Measurements from ENCODE around the gene CLEC7A. TPM values are rescaled to one million over a fixed set of nuclear protein-coding genes. Genes with fewer than 3 reads are reported as not detected.

Gene CLEC7A
- total RNA-seq, 2 donors from 2014 or later = 4.2 to 7.9 TPM

GRCh38 chr12:10171973-10172728 lies 42.2 kb upstream of the CLEC7A start, which contains the start of gene OLR1:
Gene OLR1 (minus strand): TSS chr12:10172132. CDS start chr12:10172077, 55 bp downstream.
- no peak for TF ChIP-seq CTCF (IDR thresholded peaks at IDR 0.05)
- Histone ChIP-seq H3K27ac (no peak within 1 kb of the TSS), H3K27me3 (no peaks in the 10 kb centered on the region), H3K36me3 (no peaks in the 10 kb centered on the region), H3K4me1 (no peaks in the 10 kb centered on the region), H3K9me3 (no peaks in the 10 kb centered on the region), H3K4me3 (no peak within 1 kb of the TSS)
- no peak for DNase-seq (ENCODE audit: low spot score)

GRCh38 chr12:10170216-10170615 lies 40.2 kb upstream of the CLEC7A start:
- Histone ChIP-seq H3K4me1 (no peaks in the 10 kb centered on the region), H3K27ac (no peak overlapping the region), H3K27me3 (no peaks in the 10 kb centered on the region), H3K9me3 (no peaks in the 10 kb centered on the region), H3K36me3 (no peaks in the 10 kb centered on the region), H3K4me3 (no peak overlapping the region)
- DNase-seq (ENCODE audit: low spot score) = no peak
- TF ChIP-seq CTCF (IDR thresholded peaks at IDR 0.05) = no peak

GRCh38 chr12:10169104-10169503 lies 39.1 kb upstream of the CLEC7A start:
- TF ChIP-seq CTCF (IDR thresholded peaks at IDR 0.05) = no peak
- DNase-seq (ENCODE audit: low spot score) = no peak
- Histone ChIP-seq H3K36me3 (no peaks in the 10 kb centered on the region), H3K4me1 (no peaks in the 10 kb centered on the region), H3K9me3 (no peaks in the 10 kb centered on the region), H3K27ac (no peak overlapping the region), H3K4me3 (no peak overlapping the region), H3K27me3 (no peaks in the 10 kb centered on the region)

DNA sequence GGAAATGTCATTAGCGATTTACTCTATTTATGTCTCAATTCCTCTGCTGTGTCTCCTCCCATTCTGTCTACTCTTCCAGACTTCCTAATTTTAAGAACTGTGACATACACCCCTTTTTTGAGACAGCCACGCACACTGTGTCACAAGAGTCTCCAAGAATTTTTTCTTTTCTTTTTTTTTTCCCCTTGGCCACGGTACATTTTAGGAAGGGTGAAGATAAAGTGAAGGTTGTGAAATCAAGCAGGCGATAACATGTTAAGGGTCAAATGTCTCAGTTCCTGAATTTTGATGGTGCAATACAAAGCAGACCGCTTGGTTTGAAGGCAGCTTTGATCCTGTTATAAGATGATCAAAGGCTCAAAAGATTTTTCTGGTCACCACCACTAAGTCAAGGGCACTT lies 37.6 kb upstream of the CLEC7A start:
- H3K9me3 ChIP-seq = no peaks in the 10 kb centered on the region
- DNase-seq (ENCODE audit: low spot score) = no peak
- no peak for TF ChIP-seq CTCF (IDR thresholded peaks at IDR 0.05)
- no peaks in the 10 kb centered on the region for H3K4me1 ChIP-seq
- H3K4me3 ChIP-seq = no peak overlapping the region
- no peaks in the 10 kb centered on the region for H3K36me3 ChIP-seq
- H3K27me3 ChIP-seq = no peaks in the 10 kb centered on the region
- H3K27ac ChIP-seq = no peak overlapping the region

- TF ChIP-seq CTCF (IDR thresholded peaks at IDR 0.05) = no peak
- H3K27ac ChIP-seq = no peak overlapping the region
- no peaks in the 10 kb centered on the region for H3K9me3 ChIP-seq
- no peaks in the 10 kb centered on the region for H3K4me1 ChIP-seq
- no peak for DNase-seq (ENCODE audit: low spot score)
- no peaks in the 10 kb centered on the region for H3K27me3 ChIP-seq
- H3K36me3 ChIP-seq = no peaks in the 10 kb centered on the region
- no peak overlapping the region for H3K4me3 ChIP-seq
Observed at GRCh38 chr12:10165421-10165820, 35.4 kb upstream of the CLEC7A start.

GRCh38 chr12:10163084-10163483 lies 33.1 kb upstream of the CLEC7A start:
- TF ChIP-seq CTCF (IDR thresholded peaks at IDR 0.05) = no peak
- Histone ChIP-seq H3K4me1 (no peaks in the 10 kb centered on the region), H3K36me3 (no peaks in the 10 kb centered on the region)

More at GRCh38 chr12:10163084-10163483, 33.1 kb upstream of the CLEC7A start:
- no peak for DNase-seq (ENCODE audit: low spot score)
- Histone ChIP-seq H3K4me3 (no peak overlapping the region), H3K27ac (no peak overlapping the region), H3K9me3 (no peaks in the 10 kb centered on the region), H3K27me3 (no peaks in the 10 kb centered on the region)
